Glutamatergic neuron (in vitro differentiated cells): Measurements from ENCODE around the gene ZNF184. TPM values are rescaled to one million over a fixed set of nuclear protein-coding genes. Genes with fewer than 3 reads are reported as not detected.

ENCODE experiments used
- DNase-seq: peaks from one replicate; pipeline ENCODE4 v3.0.0; 2022
- H3K27ac Mint-ChIP-seq: one replicate; pipeline ENCODE4 v1.8.0; 2020; ENCODE audit warnings: mild to moderate bottlenecking, mixed read lengths, inconsistent platforms; ENCODE audit not compliant: unreplicated experiment
- H3K27me3 Mint-ChIP-seq: one replicate; pipeline ENCODE4 v1.8.0; 2020; ENCODE audit warnings: mild to moderate bottlenecking, moderate library complexity, mixed read lengths, inconsistent platforms; ENCODE audit not compliant: unreplicated experiment
- H3K36me3 Mint-ChIP-seq: one replicate; pipeline ENCODE4 v1.8.0; 2020; ENCODE audit warnings: mild to moderate bottlenecking, mixed read lengths, inconsistent platforms; ENCODE audit not compliant: unreplicated experiment
- H3K4me1 Mint-ChIP-seq: one replicate; pipeline ENCODE4 v1.8.0; 2020; ENCODE audit warnings: mild to moderate bottlenecking, low read depth, mixed read lengths, inconsistent platforms; ENCODE audit not compliant: unreplicated experiment
- H3K4me3 Mint-ChIP-seq: one replicate; pipeline ENCODE4 v1.8.0; 2020; ENCODE audit warnings: mild to moderate bottlenecking, mixed read lengths, inconsistent platforms; ENCODE audit not compliant: unreplicated experiment
- H3K9me3 Mint-ChIP-seq: one replicate; pipeline ENCODE4 v1.8.0; 2020; ENCODE audit warnings: mild to moderate bottlenecking, moderate library complexity, mixed read lengths, inconsistent platforms; ENCODE audit not compliant: unreplicated experiment
- CTCF ChIP-seq: fragments of 200-600 bp; sonication (generic); IDR thresholded peaks from one replicate; pipeline ENCODE4 v1.5.0; 2021; ENCODE audit not compliant: partially characterized antibody, unreplicated experiment
- total RNA-seq: library from RNA; stranded (reverse); fragmentation: NEBNext Ultra II Directional; extraction: Animal tissue kit (Norgen Biotek cat#: 25700); gene quantifications from one replicate; pipeline ENCODE4 v1.2.1, GENCODE V29; 2021; ENCODE audit not compliant: unreplicated experiment

The ZNF184 gene
- total RNA-seq, 1 donor from 2014 or later: 10.8 TPM

GRCh38 chr6:27514906-27515495 lies 42.1 kb upstream of the ZNF184 start:
- Mint-ChIP-seq H3K4me1 (peaks cover 2% of the 10 kb centered on the region), H3K27ac (no peak overlapping the region), H3K4me3 (peak overlapping the region; percentile 53), H3K27me3 (peaks cover 11% of the 10 kb centered on the region), H3K36me3 (no peaks in the 10 kb centered on the region), H3K9me3 (peaks cover 7% of the 10 kb centered on the region)
- DNase-seq: no peak
- no peak for TF ChIP-seq CTCF

DNA sequence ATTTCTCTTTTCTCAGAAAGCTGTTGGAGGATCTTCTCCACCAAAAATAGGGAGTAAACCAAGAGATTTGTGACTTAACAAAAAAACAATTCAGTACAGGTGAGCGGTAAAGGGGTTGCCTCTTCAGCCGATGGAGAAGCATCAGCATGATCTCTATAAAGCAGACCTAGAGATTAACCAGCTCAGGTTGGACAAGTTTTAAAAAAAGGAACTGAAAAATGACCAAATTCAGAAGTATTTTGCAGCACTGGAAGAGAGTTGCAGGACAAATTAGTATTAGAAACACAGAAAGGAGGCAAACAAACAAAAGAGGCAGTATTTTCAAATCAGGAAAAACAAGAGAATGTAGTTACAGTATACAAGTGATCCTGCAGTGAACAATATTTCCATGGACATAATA lies 39.6 kb upstream of the ZNF184 start:
- DNase-seq: no peak
- Mint-ChIP-seq H3K27me3 (peaks cover 5% of the 10 kb centered on the region), H3K9me3 (no peaks in the 10 kb centered on the region), H3K4me3 (no peak overlapping the region), H3K36me3 (no peaks in the 10 kb centered on the region), H3K4me1 (no peaks in the 10 kb centered on the region), H3K27ac (no peak overlapping the region)
- no peak for TF ChIP-seq CTCF

GRCh38 chr6:27507041-27507956 lies 34.4 kb upstream of the ZNF184 start:
- H3K9me3 Mint-ChIP-seq: peaks cover 17% of the 10 kb centered on the region
- DNase-seq: no peak
- H3K36me3 Mint-ChIP-seq: no peaks in the 10 kb centered on the region
- no peaks in the 10 kb centered on the region for H3K4me1 Mint-ChIP-seq
- peaks cover 15% of the 10 kb centered on the region for H3K27me3 Mint-ChIP-seq
- H3K27ac Mint-ChIP-seq: no peak overlapping the region
- no peak overlapping the region for H3K4me3 Mint-ChIP-seq
- TF ChIP-seq CTCF: no peak

GRCh38 chr6:27505209-27506027 lies 32.5 kb upstream of the ZNF184 start:
- no peaks in the 10 kb centered on the region for H3K36me3 Mint-ChIP-seq
- no peaks in the 10 kb centered on the region for H3K4me1 Mint-ChIP-seq
- no peak overlapping the region for H3K27ac Mint-ChIP-seq
- no peak overlapping the region for H3K4me3 Mint-ChIP-seq
- TF ChIP-seq CTCF: no peak
- peaks cover 15% of the 10 kb centered on the region for H3K27me3 Mint-ChIP-seq
- H3K9me3 Mint-ChIP-seq: peaks cover 17% of the 10 kb centered on the region
- no peak for DNase-seq
